Left lung (tissue), 10 donors: ENCODE results near the gene VCAN. TPM values are rescaled to one million over a fixed set of nuclear protein-coding genes. Genes with fewer than 3 reads are reported as not detected.
A peak's percentile ranks its signal among the peaks of the same experiment; 100 is the strongest.

Experiments used
- ATAC-seq: fragments of 200-7000 bp; cut with Tn5 transposase; one replicate; pipeline ENCODE4 v1.9.1; 2020; ENCODE audit warnings: moderate library complexity
- DNase-seq, 4 donors: peaks; one replicate each; pipeline ENCODE4 v3.0.0-alpha.2; 2013 to 2020
- H3K27ac ChIP-seq, 2 donors: fragments of 200-600 bp; sonication (generic) in 1 of 2; one replicate each; pipeline versions ENCODE4 v1.5.0 to v1.8.0; 2020 to 2021
- H3K27me3 ChIP-seq, 2 donors: fragments of 200-600 bp; sonication (generic) in 1 of 2; one replicate each; pipeline versions ENCODE4 v1.5.0 to v1.8.0; 2020 to 2021
- H3K36me3 ChIP-seq, 2 donors: fragments of 200-600 bp; sonication (generic) in 1 of 2; one replicate each; pipeline versions ENCODE4 v1.5.0 to v1.8.0; 2020 to 2021
- H3K4me1 ChIP-seq, 2 donors: fragments of 200-600 bp; one replicate each; pipeline ENCODE4 v1.8.0; 2021
- H3K4me3 ChIP-seq, 2 donors: fragments of 200-600 bp; sonication (generic) in 1 of 2; one replicate each; pipeline versions ENCODE4 v1.5.0 to v1.8.0; 2020 to 2021; ENCODE audit warnings: mild to moderate bottlenecking in 1 of 2
- H3K9me3 ChIP-seq, 2 donors: fragments of 200-600 bp; sonication (generic) in 1 of 2; one replicate each; pipeline versions ENCODE4 v1.5.0 to v1.8.0; 2020 to 2021
- CTCF ChIP-seq, 2 donors: fragments of 200-600 bp; sonication (generic) in 1 of 2; IDR thresholded peaks; one replicate each; pipeline versions ENCODE4 v1.5.0 to v1.8.0; 2021; ENCODE audit warnings: antibody characterized with exemption in 2 of 2
- intact Hi-C, 2 donors: fragments of 100-400 bp; cut with DNase I; formaldehyde crosslinking; loops; one replicate each; pipeline versions ENCODE4 v1.11.2 to v1.14.2; 2022
- polyA plus RNA-seq, 6 donors: library from polyadenylated mRNA; unstranded; fragments of 120-200 nt; gene quantifications; one replicate each; pipeline ENCODE4 v1.2.1, GENCODE V29; 2013; ENCODE audit not compliant: insufficient read length in 6 of 6
- total RNA-seq, 2 donors: library from RNA; stranded (reverse); fragmentation: NEBNext Ultra II Directional; extraction: Animal tissue kit (Norgen Biotek cat#: 25700); gene quantifications; one replicate each; pipeline ENCODE4 v1.2.1, GENCODE V29; 2021
- donor health status: DM: no; HTN: yes; CAD: no.
- donor health status: DM: no; HTN: no; CAD: no.

VCAN gene
- total and polyA plus RNA-seq, 8 donors, result 217 to 598 (median 513) TPM

DNA sequence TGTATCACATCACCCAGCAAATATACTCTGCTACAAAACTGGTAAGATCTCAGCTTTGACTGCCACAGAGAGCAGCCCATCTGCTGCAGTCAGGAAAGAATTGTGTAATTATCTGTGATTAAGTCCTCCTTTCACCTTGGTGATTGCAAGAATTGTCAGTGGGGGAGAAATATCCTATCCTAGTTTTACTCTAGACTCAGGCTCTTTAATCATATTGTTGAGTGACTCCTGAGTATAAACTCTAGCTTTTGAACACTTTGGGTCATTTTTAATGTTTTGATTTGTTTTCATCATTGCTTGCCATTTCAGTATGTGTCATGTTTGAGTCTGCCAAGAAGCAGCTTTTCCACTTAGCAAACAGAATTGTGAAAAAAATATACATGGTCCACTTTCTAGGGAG lies 32.1 kb downstream of the VCAN start:
- no peak for ATAC-seq
- TF ChIP-seq CTCF (IDR thresholded peaks at IDR 0.05), result no peak
- Histone ChIP-seq H3K27me3 (no peaks in the 10 kb centered on the region), H3K4me1 (no peaks in the 10 kb centered on the region), H3K9me3 (no peaks in the 10 kb centered on the region), H3K4me3 (no peak overlapping the region), H3K36me3 (peaks cover 0 to 25% of the 10 kb centered on the region in 2 donors), H3K27ac (no peak overlapping the region)
- no peak for DNase-seq
- intact Hi-C loops, result no loop called here

GRCh38 chr5:83507431-83507830 lies 35.9 kb downstream of the VCAN start:
- Histone ChIP-seq H3K27ac (no peak overlapping the region), H3K27me3 (no peaks in the 10 kb centered on the region), H3K9me3 (no peaks in the 10 kb centered on the region), H3K4me3 (no peak overlapping the region), H3K36me3 (peaks cover 0 to 23% of the 10 kb centered on the region in 2 donors), H3K4me1 (peaks cover 0 to 7% of the 10 kb centered on the region in 2 donors)
- no peak for ATAC-seq
- TF ChIP-seq CTCF (IDR thresholded peaks at IDR 0.05), result no peak
- no peak for DNase-seq
- intact Hi-C loops, result no loop called here

- Histone ChIP-seq H3K27ac (peak overlapping the region in 1 of 2 donors; percentile 68), H3K36me3 (peaks cover 0 to 22% of the 10 kb centered on the region in 2 donors), H3K4me1 (peaks cover 0 to 7% of the 10 kb centered on the region in 2 donors), H3K9me3 (no peaks in the 10 kb centered on the region), H3K4me3 (no peak overlapping the region), H3K27me3 (no peaks in the 10 kb centered on the region)
- TF ChIP-seq CTCF (IDR thresholded peaks at IDR 0.05), result no peak
- peak in 2 of 4 donors; percentile 53 to 77 for DNase-seq
- peak; percentile 83 for ATAC-seq
- intact Hi-C loops, result no loop called here
Measured at GRCh38 chr5:83509540-83509939, 38.0 kb downstream of the VCAN start.

- ATAC-seq, result peak; percentile 31
- intact Hi-C loops, result no loop called here
- Histone ChIP-seq H3K36me3 (peaks cover 0 to 17% of the 10 kb centered on the region in 2 donors), H3K9me3 (no peaks in the 10 kb centered on the region), H3K27me3 (no peaks in the 10 kb centered on the region), H3K4me3 (no peak overlapping the region), H3K27ac (peak overlapping the region in 1 of 2 donors; percentile 68), H3K4me1 (peaks cover 0 to 7% of the 10 kb centered on the region in 2 donors)
- DNase-seq, result no peak
- TF ChIP-seq CTCF (IDR thresholded peaks at IDR 0.05), result no peak
Measured at GRCh38 chr5:83510260-83510659, 38.7 kb downstream of the VCAN start.

GRCh38 chr5:83512061-83512745 lies 40.7 kb downstream of the VCAN start:
- no peak for ATAC-seq
- no peaks in the 10 kb centered on the region for H3K9me3 ChIP-seq
- intact Hi-C loops, result no loop called here
- no peak for TF ChIP-seq CTCF (IDR thresholded peaks at IDR 0.05)
- no peaks in the 10 kb centered on the region for H3K27me3 ChIP-seq
- peak in 1 of 4 donors; percentile 65 for DNase-seq
- peaks cover 0 to 7% of the 10 kb centered on the region in 2 donors for H3K4me1 ChIP-seq
- no peak overlapping the region for H3K27ac ChIP-seq
- H3K4me3 ChIP-seq, result no peak overlapping the region
- peaks cover 0 to 8% of the 10 kb centered on the region in 2 donors for H3K36me3 ChIP-seq
